Stimulated activated CD8-positive, alpha-beta memory T cell treated with anti-CD3 and anti-CD28 coated beads, Interleukin-2, amount 100 ng/mL, for 1 hour (primary cell): ENCODE data around the gene ANGPTL2.

Experiments used
- DNase-seq, 2 donors: peaks; one replicate each; pipeline ENCODE4 v3.0.0-alpha.2; 2020; ENCODE audit warnings: low read depth in 2 of 2

Gene ANGPTL2

GRCh38 chr9:127075624-127076372, 46.6 kb downstream of the ANGPTL2 start:
- DNase-seq, result no peak

DNA sequence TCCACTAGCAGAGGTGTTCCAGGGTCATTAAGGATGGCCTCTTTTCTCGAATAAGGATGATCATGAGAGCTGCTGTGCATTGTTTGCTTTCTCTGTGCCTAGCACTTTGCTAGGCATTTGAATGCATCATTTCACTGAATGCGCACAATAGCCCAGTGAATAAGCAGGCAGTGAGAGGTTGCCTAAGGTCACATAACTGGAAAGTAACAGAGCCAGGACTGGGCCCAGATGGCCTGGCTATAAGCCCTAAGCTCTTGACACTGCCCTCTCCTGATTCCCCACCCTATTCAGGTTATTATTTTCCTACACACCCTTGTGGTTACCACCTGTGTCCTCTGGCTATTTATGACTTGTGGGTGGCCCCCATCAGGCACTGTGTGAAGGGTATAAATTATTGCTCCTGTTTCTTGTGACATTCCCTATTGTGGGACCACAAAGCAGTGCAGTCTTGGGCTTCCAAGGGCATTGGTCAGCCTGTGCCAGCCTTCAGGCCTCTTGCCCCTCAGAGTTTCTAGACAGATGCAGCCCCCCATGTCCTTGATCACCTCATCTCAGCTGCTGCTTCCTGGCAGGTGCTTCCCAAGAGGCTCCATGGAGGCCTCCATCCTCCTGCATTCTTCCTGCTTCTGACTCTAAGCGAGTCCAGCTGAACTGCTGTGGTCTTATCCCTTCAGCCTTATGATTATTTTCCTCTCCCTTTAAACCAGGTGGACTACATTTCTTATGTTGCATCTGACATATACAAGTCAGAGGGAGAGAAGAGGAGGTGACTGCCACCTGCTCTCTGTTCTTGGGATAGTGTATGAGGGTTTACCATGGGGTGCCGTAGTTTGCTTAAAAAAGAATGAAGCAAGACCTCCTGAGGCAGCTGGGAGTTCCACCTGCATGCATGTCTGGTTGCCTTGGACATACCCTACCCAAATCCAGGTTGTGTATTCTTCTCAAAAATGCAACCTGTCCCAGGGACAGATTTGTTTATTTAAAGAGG, 47.6 kb downstream of the ANGPTL2 start:
- DNase-seq, result no peak

DNA sequence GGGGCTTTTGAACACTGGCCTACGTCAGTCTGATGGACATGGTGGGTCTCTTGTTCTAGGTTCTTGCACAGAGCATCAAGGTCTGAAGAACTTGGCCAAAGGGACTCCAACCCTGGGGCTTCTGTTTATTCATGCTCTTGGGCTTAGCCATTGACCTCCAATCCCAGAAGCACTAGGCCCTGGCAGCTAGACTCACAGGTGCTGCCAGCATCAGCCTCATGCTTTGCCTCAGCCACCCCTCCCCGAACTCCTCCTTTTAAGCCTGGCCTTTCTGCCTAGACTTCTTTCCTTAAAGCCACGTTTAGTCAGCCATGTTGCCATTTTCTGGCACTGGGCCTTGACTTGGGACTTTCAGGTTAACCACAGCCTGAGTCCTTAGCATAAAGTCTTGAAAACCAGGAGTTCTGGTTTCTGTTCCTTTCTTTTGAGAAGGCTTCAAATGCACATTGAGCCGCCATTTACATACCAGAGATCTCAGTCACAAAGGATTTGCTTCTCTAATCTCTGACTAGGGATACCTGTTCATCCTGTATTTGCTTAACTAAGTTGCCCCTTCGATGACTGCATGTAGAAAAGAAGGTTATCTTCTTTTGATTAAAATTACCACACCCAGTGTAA, 54.7 kb downstream of the ANGPTL2 start:
- no peak for DNase-seq

GRCh38 chr9:127066851-127067136, 55.6 kb downstream of the ANGPTL2 start:
- no peak for DNase-seq

DNA sequence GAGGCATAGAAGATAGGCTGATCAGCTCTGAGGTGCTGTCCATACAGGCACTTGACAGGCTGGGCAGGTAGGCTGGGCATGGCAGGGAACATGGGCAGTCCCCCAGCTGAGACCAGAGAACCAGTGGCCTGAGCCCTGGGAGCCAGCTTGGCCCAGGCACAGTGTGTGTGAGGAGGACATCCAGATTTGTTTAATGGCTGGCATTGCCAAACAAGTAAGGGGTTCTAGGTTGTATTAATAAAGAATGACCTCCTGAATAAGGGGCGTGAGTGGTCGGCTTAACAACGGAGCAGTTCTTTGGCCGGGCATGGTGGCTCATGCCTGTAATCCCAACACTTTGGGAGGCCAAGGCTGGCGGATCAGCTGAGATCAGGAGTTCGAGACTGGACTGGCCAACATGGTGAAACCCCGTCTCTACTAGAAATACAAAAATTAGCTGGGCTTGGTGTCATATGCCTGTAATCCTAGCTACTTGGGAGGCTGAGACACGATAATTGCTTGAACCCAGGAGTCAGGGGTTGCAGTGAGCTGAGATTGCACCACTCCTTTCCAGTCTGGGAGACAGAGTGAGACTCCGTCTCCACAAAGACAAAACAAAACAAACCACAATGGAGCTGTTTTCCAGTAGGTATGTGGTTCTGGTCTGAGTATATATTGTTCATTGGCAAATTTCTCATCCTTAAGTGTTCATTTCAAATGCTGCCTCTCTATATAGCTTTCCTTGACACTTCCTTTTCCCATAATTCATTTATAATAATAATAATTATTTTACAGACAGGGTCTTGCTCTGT, 56.2 kb downstream of the ANGPTL2 start:
- DNase-seq, result no peak

DNA sequence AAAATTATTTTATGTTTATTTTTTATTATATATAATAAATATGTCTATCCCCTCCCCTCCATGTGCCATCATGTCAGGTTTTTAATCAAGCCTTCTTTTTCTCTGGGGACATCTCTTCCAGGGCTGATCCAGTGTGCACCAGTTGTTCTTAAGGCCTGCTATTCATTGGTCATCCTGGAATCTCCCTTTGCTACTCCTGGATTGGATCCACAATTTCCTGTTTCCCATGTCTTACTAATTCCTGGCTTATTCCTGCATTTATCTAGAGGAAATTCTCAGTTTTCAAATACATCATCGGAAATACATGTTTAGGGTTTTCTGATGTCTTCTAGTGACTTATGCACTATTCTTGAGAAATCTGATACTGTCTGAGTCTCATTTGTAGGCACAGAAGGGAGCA, 56.8 kb downstream of the ANGPTL2 start:
- no peak for DNase-seq

DNA sequence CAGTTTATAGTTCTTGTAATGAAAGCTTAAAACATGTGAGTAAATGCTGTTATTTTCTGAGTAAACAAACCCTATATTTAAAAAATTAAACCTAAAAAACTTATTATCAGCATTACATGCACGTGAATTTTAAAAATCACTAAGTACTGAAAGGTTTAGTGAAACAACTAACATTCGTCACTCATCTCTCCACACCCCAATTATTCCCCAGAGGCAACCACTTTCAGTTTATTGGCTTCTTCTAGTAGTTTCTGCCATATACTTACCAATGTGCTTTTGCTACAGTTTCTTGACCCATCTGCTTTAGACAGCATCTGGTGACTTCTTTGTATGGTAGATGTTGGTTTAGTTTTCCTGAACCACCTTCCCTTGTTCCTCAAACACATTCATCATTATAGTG, 58.1 kb downstream of the ANGPTL2 start:
- DNase-seq, result no peak

DNA sequence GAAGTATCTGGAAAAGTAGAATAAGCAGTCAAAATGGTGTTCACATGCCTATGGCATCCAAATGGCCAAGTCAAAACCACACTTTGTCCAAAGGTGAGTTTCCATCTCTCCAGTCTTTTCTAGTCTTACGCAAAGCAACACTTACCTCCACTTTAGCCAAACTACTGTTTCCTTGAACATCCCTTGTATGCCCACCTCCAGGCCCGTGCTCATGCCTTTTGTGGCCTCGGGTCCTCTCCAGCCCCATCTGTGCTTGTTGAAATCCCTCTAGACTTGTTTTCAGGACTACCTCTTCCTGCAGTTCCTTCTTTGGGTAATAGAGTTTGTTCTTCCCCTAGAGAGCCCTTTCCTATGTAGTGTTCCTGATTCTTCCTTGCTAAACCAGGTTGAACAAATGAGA, 61.0 kb downstream of the ANGPTL2 start:
- no peak for DNase-seq

DNA sequence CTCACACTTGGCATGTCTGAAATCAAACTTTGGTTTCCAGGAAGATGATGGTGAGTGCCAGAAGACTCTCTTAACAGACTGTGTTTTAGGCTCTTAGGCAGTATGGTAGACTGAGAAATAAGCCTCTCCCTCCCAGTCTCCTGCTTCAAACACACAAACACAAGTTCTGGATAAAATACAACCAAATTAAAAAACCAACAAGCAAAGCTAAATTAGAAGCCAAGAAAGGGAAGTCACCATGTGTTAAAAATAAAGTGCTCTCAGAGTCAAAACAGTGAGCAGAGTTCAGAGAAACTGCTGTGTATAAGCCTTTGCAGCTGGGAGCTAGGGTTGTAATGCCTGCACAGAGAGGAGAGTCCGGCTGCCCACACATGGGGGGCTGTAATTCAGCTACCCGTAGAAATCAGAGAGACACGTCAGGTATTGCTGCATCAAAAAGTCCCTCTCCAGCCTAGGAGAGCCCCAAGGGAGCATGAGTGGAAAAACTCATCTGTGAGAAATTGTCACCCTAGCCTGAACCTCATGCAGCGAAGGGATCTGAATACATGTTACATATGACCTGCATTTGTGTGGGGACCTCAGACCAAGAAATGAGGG, 62.6 kb downstream of the ANGPTL2 start:
- no peak for DNase-seq

DNA sequence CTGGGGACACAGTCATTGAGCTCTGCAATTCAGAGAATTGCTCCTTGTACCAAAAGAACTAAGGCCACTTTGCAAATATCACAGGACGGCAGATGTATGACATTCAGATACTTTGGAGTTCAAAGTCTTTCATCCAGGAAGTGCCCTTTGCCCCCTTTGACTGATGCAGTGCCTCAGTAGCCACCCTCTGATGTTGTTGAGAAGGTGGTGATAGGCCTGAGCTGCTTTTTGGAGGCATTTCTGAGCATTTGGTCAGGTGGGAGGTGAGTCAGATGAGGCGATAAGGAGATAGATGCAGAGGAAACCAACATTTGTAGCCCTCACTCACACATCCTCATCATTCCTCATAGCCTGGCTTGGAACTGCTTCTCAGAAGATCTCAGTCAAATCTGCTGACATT, 63.4 kb downstream of the ANGPTL2 start:
- DNase-seq, result no peak

DNA sequence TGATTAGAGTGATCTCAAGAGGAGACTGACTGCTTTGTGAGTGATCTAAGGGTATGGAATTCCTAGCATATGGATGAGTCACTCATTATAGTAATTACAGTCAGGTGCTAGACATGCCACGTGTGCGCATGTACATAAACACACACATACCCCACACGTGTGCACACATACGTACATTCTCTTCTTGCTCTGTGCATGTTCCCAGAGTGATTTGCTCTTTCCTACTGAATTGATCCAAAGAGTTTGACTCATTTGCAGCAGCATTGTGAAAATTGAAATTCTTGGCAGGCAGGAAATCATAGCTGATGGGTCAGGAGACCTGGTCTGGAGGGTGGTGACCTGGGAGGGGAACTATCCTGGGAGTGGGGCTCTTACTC, 63.8 kb downstream of the ANGPTL2 start:
- no peak for DNase-seq

DNA sequence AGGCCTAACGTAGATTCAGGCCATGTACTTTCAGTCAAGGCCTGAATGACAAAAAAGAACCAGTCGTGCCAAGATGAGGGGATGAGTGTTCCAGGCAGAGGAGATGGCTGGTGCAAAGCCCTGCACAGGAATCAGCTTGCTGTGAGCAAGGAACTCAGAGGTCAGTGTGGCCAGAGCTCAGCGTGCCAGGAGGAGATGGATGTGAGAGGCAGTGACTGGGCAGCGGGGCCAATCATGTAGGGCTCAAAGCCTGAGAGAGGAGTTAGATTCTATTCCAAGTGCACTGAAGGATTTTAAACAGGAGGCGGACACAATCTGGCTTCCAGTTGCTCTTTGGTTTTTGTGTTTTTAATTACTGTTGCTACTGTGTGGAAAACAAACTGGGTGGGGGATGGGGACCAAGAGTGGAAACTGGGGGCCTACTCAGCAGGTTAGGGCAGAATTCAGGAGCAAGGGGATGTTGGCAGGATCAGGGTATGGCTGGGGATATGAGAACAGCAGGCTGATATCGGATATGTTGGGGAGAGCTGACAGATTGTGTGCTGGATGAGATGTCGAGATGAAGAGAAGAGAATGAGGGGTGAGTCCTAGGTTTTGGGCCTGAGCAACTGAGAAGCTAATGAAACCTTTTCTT, 64.3 kb downstream of the ANGPTL2 start:
- no peak for DNase-seq

GRCh38 chr9:127056446-127056845, 66.0 kb downstream of the ANGPTL2 start:
- DNase-seq, result no peak

DNA sequence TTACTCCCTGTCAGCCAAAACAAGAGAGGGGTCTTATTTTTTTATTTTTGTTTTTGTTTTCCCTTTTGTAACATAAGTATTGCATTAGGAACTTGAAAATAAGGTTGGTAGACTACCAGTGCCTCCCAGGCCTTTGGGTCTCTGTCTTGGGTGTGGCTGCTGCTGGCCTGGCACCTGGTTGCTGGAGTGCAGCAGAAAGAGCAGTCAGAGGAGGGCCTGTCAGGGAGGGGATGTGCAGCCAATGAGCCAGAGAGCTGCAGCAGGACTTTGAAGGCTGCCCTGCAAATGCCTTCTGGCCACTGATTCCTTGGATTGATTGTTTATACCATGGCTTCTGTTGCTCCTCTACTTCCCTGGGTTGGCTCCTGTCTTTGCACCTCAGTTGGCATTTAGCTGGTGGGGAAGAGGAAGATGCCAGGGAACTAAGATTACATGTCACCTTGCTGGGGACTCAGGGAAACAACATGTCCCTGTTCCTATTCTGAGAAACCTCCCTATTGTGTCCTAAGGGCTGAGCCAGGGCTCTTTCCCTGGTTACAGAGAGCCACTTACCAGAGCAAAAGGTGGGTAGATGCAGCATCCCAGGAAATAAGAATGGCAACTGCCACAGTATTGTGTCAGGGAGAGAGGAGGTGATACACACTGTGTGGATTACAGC, 66.6 kb downstream of the ANGPTL2 start:
- DNase-seq, result no peak

GRCh38 chr9:127053960-127054359, 68.5 kb downstream of the ANGPTL2 start:
- DNase-seq, result no peak

DNA sequence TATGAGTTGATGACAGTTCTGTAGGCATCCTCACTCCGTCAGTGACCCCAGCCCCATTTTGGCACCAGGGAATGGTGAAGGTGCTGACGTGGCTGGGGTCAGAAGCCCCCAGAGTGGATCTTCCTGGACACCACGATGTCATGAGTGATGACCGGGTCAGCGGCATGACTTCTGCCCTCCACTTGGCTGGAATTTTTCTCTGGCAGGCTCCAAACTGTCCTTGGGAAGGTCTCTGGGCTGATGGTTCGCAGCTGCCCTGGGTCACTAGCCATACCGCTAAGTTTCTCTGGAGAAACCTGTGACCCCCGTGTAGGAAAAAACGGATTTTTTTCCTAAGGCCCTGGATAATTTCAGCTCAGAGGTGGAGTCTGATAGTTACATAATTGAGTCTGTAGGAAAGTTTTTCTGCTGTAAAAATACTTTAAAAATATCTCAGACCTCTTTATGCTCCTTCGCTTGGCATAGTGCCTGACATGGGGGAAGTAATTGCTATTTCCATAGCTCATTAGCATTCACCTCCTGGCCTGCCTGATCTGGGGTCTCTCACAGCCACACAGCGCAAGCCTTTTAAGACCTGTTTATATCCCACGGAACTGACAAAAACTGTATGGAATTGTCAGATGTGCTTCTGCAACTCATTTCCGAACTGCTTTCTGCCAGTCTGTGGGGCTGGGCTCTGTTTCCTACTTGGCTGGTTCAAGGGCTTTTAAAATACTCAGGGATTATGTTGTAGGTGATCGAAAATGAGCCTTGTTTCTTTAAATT, 69.2 kb downstream of the ANGPTL2 start:
- DNase-seq, result no peak

GRCh38 chr9:127051881-127052595, 70.4 kb downstream of the ANGPTL2 start:
- no peak for DNase-seq

DNA sequence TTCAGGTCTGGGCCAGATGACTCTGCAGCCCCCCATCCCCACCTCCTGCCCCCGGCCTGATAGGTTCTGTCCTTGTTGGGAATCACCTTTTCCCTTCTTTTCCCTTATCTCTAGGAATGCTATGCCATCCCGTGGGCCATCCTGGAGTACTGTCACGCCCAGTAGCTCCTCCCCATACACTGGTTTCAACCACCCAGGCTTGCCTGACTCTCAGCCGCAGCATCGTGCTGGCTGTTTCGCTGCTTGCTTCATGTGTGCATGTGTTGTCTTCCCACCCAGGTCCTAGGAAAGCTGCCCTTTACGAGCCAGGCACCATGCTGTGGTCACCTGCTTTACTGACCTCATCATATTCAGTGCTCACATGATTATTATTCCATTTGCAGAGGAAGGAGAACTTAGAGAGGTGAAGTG, 71.8 kb downstream of the ANGPTL2 start:
- DNase-seq, result no peak

DNA sequence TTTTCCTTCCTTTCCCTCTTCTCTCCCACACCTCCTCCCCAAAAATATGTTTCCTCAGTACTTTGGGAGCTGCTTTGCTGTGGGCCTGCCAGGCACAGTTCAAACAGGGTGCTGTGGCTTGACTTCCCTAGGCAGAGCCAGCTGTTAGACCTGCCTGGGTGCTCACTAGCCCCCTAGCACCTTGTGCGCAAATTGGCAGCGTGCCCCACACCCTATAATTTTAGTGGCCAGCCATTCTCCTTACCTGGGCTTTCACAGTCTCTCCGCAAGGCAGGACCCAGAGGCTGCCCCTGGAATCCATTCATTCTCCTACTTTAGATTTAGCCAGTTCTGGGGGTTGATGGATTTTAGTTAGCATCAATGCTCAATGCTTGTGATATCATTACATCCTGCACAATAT, 72.3 kb downstream of the ANGPTL2 start:
- DNase-seq, result no peak
